Heart left ventricle (tissue), 16 donors: ENCODE data around the gene CLPSL1. TPM values are rescaled to one million over a fixed set of nuclear protein-coding genes. Genes with fewer than 3 reads are reported as not detected.

ENCODE experiments used
- ATAC-seq, 4 donors: fragments of 200-7000 bp; cut with Tn5 transposase; one replicate each; pipeline ENCODE4 v1.9.1; 2020 to 2022; ENCODE audit warnings: moderate library complexity in 4 of 4, mild to moderate bottlenecking in 3 of 4, moderate number of reproducible peaks in 1 of 4
- DNase-seq, 5 donors: peaks; one replicate each; pipeline ENCODE4 v3.0.0-alpha.2; 2020
- H3K27ac ChIP-seq, 12 donors: fragments of 200-600 bp; sonication (generic) in 4 of 12; one replicate each; pipeline versions ENCODE4 v1.5.0 to v1.8.0; 2016 to 2022; ENCODE audit warnings: mild to moderate bottlenecking in 2 of 12
- H3K27me3 ChIP-seq, 9 donors: fragments of 200-600 bp; sonication (generic) in 2 of 9; one replicate each; pipeline versions ENCODE4 v1.5.1 to v1.8.0; 2016 to 2022; ENCODE audit warnings: mild to moderate bottlenecking in 3 of 9
- H3K36me3 ChIP-seq, 9 donors: fragments of 200-600 bp; sonication (generic) in 2 of 9; one replicate each; pipeline versions ENCODE4 v1.5.0 to v1.8.0; 2018 to 2022; ENCODE audit warnings: mild to moderate bottlenecking in 2 of 9
- H3K4me1 ChIP-seq, 12 donors: fragments of 200-600 bp; sonication (generic) in 4 of 12; one replicate each; pipeline versions ENCODE4 v1.5.0 to v1.8.0; 2016 to 2022; ENCODE audit warnings: mild to moderate bottlenecking in 3 of 12
- H3K4me3 ChIP-seq, 12 donors: fragments of 200-600 bp; sonication (generic) in 4 of 12; one replicate each; pipeline versions ENCODE4 v1.5.0 to v1.8.0; 2017 to 2022; ENCODE audit warnings: mild to moderate bottlenecking in 9 of 12, moderate library complexity in 4 of 12
- H3K9me3 ChIP-seq, 12 donors: fragments of 200-600 bp; sonication (generic) in 4 of 12; one replicate each; pipeline versions ENCODE4 v1.5.0 to v1.8.0; 2016 to 2022; ENCODE audit warnings: mild to moderate bottlenecking in 1 of 12
- CTCF ChIP-seq, 12 donors: fragments of 200-600 bp; sonication (generic) in 4 of 12; IDR thresholded peaks; one replicate each; pipeline versions ENCODE4 v1.5.0 to v1.8.0; 2018 to 2022; ENCODE audit warnings: antibody characterized with exemption in 12 of 12, mild to moderate bottlenecking in 5 of 12
- POLR2A ChIP-seq, 2 donors: fragments of 450-650 bp; IDR thresholded peaks; one replicate each; pipeline ENCODE4 v1.6.1; 2017; ENCODE audit warnings: antibody characterized with exemption in 2 of 2, mild to moderate bottlenecking in 2 of 2, moderate library complexity in 2 of 2
- WGBS, 4 donors: extraction: QIAGEN DNeasy Blood & Tissue Kit in 2 of 4; methylation state at CpG; one replicate each; pipeline versions ENCODE4 v1.1.5 to v1.1.7; 2013 to 2018; 5-methylcytosine and 5-hydroxymethylcytosine counted together
- intact Hi-C, 10 donors: fragments of 100-400 bp; cut with DNase I; formaldehyde crosslinking; loops; one replicate each; pipeline versions ENCODE4 v1.11.1 to v1.14.2; 2022
- polyA plus RNA-seq, 2 donors: library from polyadenylated mRNA; stranded (reverse); fragments of 200-250 nt; gene quantifications; one replicate each; pipeline ENCODE4 v1.2.3, GENCODE V29; 2013
- total RNA-seq, 9 donors: library from RNA; depleted of rRNA in 2 of 9; stranded (reverse); fragments of >200 nt in 2 of 9; fragmentation: NEBNext Ultra II Directional in 3 of 9; extraction: Animal tissue kit (Norgen Biotek cat#: 25700) in 3 of 9; gene quantifications; one replicate each; pipeline versions ENCODE4 v1.1.0 to v1.2.4, GENCODE V29; 2016 to 2023
- donor health status: ischemic (EF 13 %, LVEDD 7.1; RV severe dilation, severe dysfunction).
- donor health status: healthy with polysubstance abuse.
- donor health status: DM: no; HTN: yes; CAD: no.
- donor health status: DM: no; HTN: no; CAD: no.
- donor health status: ischemic (EF 25% LVEDD 6.9; RV normal size, moderate dysfunction).
- donor health status: ischemic (EF 25% LVEDD 5.7; RV mildly dilated, moderate dysfunction).
- donor health status: healthy.
- donor health status: DM: yes; HTN: yes; CAD: no.
- donor health status: ischemic (EF 35%, LVEDD 5.7; RV mildly dilated, moderate dysfunction).
- donor health status: nonischemic (EF 11% LVEDD 7.7; RV severe dilation, severe dysfunction).
- donor health status: DM: yes; HTN: yes; CAD: no.
- donor health status: PGD.
- donor health status: ischemic (EF 29% LVEDD 5.4; RV normal size, mild dysfunction).
- donor health status: nonischemic (EF 23%, LVEDD 6.1; RV moderate dilation, normal function).

Gene CLPSL1
- total and polyA plus RNA-seq, 11 donors = not detected

GRCh38 chr6:35782424-35782823 is 1.6 kb downstream of the CLPSL1 start:
- Histone ChIP-seq H3K36me3 (no peaks in the 10 kb centered on the region), H3K4me3 (no peak overlapping the region), H3K4me1 (peaks cover 0 to 4% (median 0%) of the 10 kb centered on the region in 12 donors), H3K9me3 (no peaks in the 10 kb centered on the region), H3K27me3 (peaks cover 8 to 45% (median 14%) of the 10 kb centered on the region in 9 donors), H3K27ac (no peak overlapping the region)
- intact Hi-C loops = no loop called here
- 59 to 62% (median 60%) methylated on average over 3 of the region's 3 CpGs for WGBS, 4 donors
- no peak for DNase-seq
- no peak for TF ChIP-seq POLR2A (IDR thresholded peaks at IDR 0.05)
- no peak for TF ChIP-seq CTCF (IDR thresholded peaks at IDR 0.05)
- ATAC-seq = no peak

- Histone ChIP-seq H3K4me1 (peaks cover 0 to 4% (median 0%) of the 10 kb centered on the region in 12 donors), H3K27ac (no peak overlapping the region), H3K36me3 (no peaks in the 10 kb centered on the region), H3K27me3 (peaks cover 10 to 63% (median 26%) of the 10 kb centered on the region in 9 donors), H3K9me3 (no peaks in the 10 kb centered on the region), H3K4me3 (no peak overlapping the region)
- WGBS, 4 donors = 62 to 80% (median 71%) methylated on average over 2 of the region's 2 CpGs
- no peak for ATAC-seq
- DNase-seq = no peak
- TF ChIP-seq CTCF (IDR thresholded peaks at IDR 0.05) (no peak), POLR2A (IDR thresholded peaks at IDR 0.05) (no peak)
- intact Hi-C loops = no loop called here
These were observed 3.4 kb downstream of the CLPSL1 start for GRCh38 chr6:35784200-35784599.

- intact Hi-C loops = no loop called here
- Histone ChIP-seq H3K9me3 (no peaks in the 10 kb centered on the region), H3K36me3 (no peaks in the 10 kb centered on the region), H3K4me1 (peaks cover 0 to 4% (median 0%) of the 10 kb centered on the region in 12 donors), H3K4me3 (no peak overlapping the region), H3K27ac (no peak overlapping the region), H3K27me3 (peaks cover 10 to 65% (median 32%) of the 10 kb centered on the region in 9 donors)
- DNase-seq (no peak), ATAC-seq (no peak)
- TF ChIP-seq CTCF (IDR thresholded peaks at IDR 0.05) (no peak), POLR2A (IDR thresholded peaks at IDR 0.05) (no peak)
- WGBS, 4 donors = 57 to 76% (median 69%) methylated on average over 2 of the region's 2 CpGs
These were observed 5.5 kb downstream of the CLPSL1 start for GRCh38 chr6:35786272-35786671.

- Histone ChIP-seq H3K27ac (no peak overlapping the region), H3K4me1 (peaks cover 0 to 4% (median 0%) of the 10 kb centered on the region in 12 donors), H3K36me3 (no peaks in the 10 kb centered on the region), H3K4me3 (no peak overlapping the region), H3K9me3 (no peaks in the 10 kb centered on the region), H3K27me3 (peaks cover 10 to 64% (median 32%) of the 10 kb centered on the region in 9 donors)
- ATAC-seq (peak in 1 of 4 donors; percentile 21), DNase-seq (no peak)
- 28 to 50% (median 45%) methylated on average over 20 to 25 of the region's 25 CpGs for WGBS, 4 donors
- intact Hi-C loops = loop anchor here in 2 of 10 donors (1.0 kb wide), 2 partner anchors 10 to 11 kb away; partner anchors contain the start of gene CLPS (in 1 of the 2)
- TF ChIP-seq POLR2A (IDR thresholded peaks at IDR 0.05) (no peak), CTCF (IDR thresholded peaks at IDR 0.05) (no peak)
These were observed 6.0 kb downstream of the CLPSL1 start for GRCh38 chr6:35786810-35787209.
